GM21515 (cell line): ENCODE data around the gene INSR.
A peak's percentile ranks its signal among the peaks of the same experiment; 100 is the strongest.
"Not testable (repeated sequence)": the region's sequence is repeated elsewhere in the genome, so short reads cannot be mapped to it uniquely, and the experiment has no call there.

Experiments used
- ATAC-seq: cut with Tn5 transposase; IDR thresholded peaks from one replicate; pipeline ENCODE4 v1.9.1; 2021; ENCODE audit not compliant: unreplicated experiment

Gene INSR

DNA sequence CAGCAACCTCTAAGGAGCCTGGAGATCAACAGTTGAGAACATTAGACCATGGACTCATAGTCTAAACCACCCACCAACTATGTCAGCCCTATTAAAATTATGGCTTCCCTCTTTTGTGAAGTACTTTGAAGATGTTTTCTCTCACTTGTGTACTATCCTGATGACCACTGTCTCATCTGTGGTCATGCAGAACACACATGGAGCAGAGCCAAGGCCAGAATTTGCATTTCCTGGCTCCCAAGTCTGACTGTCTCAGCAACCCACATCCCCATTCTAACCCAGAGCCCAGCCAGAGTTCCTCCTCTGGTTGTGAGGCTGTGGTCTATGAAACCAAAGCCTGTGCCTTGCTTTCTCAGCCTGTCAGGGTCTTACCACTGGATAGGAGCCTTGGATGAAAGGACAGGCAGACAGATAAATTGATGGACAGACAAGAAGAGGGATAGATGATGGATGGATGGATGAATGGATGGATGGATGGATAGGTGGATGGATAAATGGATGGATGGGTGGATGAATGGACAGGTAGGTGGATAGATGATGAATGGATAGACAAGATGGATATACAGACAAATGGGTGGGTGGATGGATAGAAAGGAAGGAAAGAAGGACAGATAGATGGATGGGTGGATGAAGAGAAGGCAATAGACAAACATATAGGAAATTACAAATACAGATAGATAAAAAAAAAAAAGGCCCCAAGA lies 189.3 kb downstream of the INSR start:
- ATAC-seq = no peak

GRCh38 chr19:7101498-7102253 lies 192.5 kb downstream of the INSR start:
- no peak for ATAC-seq

- no peak for ATAC-seq
Measured at GRCh38 chr19:7099597-7099921, 194.7 kb downstream of the INSR start.

DNA sequence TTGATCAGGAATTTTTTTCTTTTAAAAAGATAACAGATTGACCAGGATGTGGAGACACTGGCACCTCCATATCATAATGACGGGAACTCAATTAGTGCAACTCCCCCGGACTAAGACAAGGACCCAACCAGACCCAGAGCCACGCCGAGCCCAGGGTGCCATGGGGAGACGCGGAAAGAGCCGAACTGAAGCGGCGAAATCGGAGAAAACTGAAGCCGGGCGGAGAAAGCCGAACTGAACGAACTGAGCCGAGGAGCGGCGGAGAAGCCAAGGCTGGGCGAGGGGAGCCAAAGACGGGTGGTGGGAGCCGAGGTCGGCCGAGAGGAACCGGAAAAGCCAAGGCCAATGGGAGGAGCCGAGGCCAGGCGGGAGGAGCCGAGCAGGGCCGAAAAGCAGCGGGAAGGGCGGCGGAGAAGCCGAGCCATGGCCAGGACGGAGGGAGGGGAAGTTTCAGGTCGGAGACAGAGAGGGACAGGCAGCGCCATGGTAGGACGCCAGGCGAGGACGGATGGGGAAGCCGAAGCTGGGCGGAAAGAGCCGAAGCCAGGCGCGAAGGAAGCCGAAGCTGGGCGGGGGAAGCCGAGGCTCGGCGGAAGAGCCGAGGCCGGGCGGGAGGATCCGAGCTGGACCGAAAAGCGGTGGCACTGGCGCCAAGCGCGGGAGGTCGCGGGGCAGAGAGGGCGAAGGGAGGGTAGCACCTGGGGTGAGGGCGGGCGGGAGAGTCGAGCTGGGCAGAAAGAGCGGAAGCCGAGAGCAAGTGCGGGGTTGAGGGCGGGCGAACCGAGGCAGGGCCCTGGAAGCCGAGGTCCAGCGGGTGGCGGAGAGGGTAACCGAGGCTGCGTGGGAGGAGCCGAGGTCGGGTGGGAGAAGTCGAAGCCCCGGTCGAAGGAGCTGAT lies 195.3 kb downstream of the INSR start:
- peak; percentile 84 for ATAC-seq

GRCh38 chr19:7098096-7098495 lies 196.1 kb downstream of the INSR start:
- ATAC-seq = no peak

- no peak for ATAC-seq
Measured at GRCh38 chr19:7088999-7089398, 205.2 kb downstream of the INSR start.

GRCh38 chr19:7083076-7083956 lies 210.9 kb downstream of the INSR start:
- no peak for ATAC-seq

GRCh38 chr19:7078008-7078407 lies 216.2 kb downstream of the INSR start:
- ATAC-seq = no peak

GRCh38 chr19:7076151-7076550 lies 218.1 kb downstream of the INSR start:
- no peak for ATAC-seq

- no peak for ATAC-seq
Measured at GRCh38 chr19:7074705-7075282, 219.4 kb downstream of the INSR start.

- no peak for ATAC-seq
Measured at GRCh38 chr19:7072541-7072940, 221.7 kb downstream of the INSR start.

DNA sequence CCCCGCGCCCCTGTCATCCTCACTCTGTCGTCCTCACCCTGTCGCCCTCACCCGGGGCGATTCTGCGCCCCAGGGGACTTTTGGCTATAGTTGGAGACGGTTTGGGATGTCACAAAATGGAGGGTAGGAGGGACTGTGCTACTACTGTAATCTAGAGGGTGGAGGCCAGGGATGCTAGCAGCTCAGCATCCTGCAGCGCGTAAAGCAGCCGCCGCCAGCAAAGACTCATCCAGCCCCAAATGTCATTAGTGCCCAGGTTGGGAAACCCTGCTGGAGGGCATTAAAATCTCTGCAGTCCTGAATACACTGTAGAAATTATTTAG lies 224.3 kb downstream of the INSR start:
- no peak for ATAC-seq

DNA sequence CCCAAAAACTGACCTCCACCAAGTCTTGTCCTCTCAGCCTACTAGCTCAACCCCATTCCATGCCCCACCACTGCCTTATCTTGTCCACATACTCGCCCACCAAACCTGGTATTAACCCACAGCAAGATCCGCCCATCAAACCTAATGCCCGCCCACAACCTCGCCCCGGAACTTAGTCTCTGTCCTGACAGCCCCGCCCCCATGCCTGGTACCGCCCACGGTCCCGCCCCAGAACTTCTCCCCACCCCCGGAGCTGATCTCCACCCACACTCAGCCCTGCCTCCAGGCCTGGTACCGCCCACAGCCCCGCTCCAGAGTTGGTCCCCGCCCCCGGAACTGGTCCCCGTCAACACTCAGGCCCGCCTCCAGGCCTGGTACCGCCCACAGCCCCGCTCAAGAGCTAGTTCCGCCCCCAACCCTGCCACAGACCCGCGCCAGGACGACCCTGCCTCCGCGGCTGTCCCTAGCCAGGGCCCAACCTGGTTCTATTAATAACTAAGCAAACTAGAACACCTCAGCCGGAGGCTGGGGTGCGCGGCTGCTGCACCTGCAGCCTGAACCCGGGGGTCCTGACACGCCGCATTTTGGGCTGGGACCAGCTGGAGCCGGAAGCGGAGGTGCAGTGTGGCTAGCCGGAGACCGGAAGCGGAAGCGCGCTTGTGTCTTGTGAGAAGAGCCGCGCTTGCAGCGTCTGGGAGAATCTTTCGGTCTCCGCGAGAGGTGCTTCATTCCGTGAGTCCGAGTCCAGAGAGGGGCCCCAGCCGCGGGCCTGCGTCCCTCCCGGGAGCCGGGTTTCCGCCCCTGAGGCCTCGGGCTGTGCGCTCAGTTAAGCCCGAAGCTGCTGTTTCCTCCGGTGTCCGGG lies 224.9 kb downstream of the INSR start, which contains the start of gene ZNF557:
Gene ZNF557 (plus strand): TSS at position 662 of the 862 bp plus-strand sequence. CDS start 5,372 bp downstream, outside the sequence.
- peak; percentile 90 for ATAC-seq

DNA sequence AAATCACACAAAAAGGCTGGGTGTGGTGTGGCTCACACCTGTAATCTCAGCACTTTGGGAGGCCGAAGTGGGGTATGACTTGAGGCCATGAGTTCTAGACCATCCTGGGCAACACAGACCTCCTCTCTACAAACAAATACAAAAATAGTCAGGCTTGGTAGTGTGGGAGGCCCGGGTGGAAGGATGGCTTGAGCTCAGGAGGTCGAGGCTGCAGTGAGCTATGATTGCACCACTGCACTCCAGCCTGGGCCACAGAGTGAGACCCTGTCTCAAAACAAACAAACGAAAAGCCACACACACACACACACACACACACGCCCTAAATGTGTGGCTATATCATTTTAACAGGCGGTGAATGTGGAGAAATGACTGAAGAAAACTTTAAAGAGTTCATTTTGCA lies 225.6 kb downstream of the INSR start:
- ATAC-seq = no peak

DNA sequence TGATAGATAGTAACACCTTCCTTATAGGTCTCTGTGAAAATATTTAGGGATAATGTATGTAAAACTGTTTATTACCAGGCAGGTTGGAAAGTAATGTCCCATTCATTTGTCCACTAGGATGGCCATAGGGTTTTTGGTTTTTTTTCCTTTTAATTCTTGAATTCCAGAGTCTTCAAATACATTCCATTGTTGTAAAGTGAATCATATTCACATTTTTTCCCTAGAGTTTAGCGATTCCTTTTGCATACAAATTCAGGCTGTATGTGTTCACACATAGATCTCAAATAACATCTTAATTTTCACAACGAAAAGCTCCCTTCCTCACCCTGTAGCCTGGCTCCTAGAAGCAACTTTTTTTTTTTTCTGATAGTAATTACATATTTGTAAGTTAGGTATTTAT lies 226.5 kb downstream of the INSR start:
- ATAC-seq = no peak

GRCh38 chr19:7067122-7067521 lies 227.1 kb downstream of the INSR start:
- ATAC-seq = not testable (repeated sequence)

GRCh38 chr19:7063764-7064418 lies 230.3 kb downstream of the INSR start:
- ATAC-seq = no peak

GRCh38 chr19:7063339-7063738 lies 230.9 kb downstream of the INSR start:
- no peak for ATAC-seq
